ENCODE measurements around the gene PRKAB1. TPM values are rescaled to one million over a fixed set of nuclear protein-coding genes. Genes with fewer than 3 reads are reported as not detected.
"Not testable (repeated sequence)": the region's sequence is repeated elsewhere in the genome, so short reads cannot be mapped to it uniquely, and the experiment has no call there.

PRKAB1 gene, protein sequence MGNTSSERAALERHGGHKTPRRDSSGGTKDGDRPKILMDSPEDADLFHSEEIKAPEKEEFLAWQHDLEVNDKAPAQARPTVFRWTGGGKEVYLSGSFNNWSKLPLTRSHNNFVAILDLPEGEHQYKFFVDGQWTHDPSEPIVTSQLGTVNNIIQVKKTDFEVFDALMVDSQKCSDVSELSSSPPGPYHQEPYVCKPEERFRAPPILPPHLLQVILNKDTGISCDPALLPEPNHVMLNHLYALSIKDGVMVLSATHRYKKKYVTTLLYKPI
- 10 to 100 TPM; 12.6 to 24.0 (median 15.2) TPM for total RNA-seq

DNA sequence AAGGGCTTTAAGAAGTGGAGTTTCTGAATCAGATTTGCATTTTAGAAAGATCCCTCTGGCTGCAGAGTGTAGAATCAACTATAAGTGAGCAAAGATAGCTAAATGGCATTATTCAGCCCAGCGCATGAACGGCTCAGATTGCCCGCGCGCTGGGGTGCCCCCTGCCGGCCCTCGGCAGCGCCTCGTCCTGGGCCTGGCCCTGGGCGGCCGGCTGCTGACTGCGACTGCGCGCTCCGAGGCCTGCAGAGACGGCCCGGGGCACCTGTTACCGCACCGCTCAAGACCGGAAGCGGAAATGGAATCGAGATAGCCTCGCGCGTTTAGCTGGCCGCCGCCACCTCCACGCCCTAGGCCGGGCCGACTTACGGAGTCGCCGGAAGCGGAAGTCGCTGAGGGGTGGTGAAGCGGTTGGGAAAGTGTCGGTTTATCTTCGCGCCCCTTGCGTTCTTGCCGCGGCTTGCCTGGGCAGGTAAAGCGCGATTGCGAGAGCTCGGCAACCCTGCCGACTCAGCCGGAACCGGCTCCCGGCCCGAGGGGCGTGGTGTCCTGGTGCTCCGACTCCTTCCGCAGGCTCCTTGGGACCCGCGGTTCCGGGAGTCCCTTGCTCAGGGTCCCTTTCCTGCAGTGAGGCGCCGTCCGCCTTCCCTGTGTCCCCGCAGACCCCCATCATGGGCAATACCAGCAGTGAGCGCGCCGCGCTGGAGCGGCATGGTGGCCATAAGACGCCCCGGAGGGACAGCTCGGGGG is at the start of gene PRKAB1:
Gene PRKAB1 (plus strand): TSS at position 557 of the 747 bp plus-strand sequence. CDS start 112 bp downstream, at position 669.
- H3K4me3 ChIP-seq (ENCODE audit: low read depth, poor library complexity, severe bottlenecking) = peak within 1 kb of the TSS; percentile 91
- intact Hi-C loops (cut with DNase I; ENCODE audit: low total_unique reads) = no loop called here
- TF ChIP-seq, protein P1, sequence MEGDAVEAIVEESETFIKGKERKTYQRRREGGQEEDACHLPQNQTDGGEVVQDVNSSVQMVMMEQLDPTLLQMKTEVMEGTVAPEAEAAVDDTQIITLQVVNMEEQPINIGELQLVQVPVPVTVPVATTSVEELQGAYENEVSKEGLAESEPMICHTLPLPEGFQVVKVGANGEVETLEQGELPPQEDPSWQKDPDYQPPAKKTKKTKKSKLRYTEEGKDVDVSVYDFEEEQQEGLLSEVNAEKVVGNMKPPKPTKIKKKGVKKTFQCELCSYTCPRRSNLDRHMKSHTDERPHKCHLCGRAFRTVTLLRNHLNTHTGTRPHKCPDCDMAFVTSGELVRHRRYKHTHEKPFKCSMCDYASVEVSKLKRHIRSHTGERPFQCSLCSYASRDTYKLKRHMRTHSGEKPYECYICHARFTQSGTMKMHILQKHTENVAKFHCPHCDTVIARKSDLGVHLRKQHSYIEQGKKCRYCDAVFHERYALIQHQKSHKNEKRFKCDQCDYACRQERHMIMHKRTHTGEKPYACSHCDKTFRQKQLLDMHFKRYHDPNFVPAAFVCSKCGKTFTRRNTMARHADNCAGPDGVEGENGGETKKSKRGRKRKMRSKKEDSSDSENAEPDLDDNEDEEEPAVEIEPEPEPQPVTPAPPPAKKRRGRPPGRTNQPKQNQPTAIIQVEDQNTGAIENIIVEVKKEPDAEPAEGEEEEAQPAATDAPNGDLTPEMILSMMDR (IDR thresholded peaks at IDR 0.05) = peak in 1 of 3 donors; percentile 25
- TF ChIP-seq POLR2A (IDR thresholded peaks at IDR 0.05) = no peak
- WGBS, 2 donors = 0% methylated on average over 6 to 49 of the region's 69 CpGs
- DNase-seq (ENCODE audit: low spot score in 2 of 2) = peak; percentile 93 to 99

DNA sequence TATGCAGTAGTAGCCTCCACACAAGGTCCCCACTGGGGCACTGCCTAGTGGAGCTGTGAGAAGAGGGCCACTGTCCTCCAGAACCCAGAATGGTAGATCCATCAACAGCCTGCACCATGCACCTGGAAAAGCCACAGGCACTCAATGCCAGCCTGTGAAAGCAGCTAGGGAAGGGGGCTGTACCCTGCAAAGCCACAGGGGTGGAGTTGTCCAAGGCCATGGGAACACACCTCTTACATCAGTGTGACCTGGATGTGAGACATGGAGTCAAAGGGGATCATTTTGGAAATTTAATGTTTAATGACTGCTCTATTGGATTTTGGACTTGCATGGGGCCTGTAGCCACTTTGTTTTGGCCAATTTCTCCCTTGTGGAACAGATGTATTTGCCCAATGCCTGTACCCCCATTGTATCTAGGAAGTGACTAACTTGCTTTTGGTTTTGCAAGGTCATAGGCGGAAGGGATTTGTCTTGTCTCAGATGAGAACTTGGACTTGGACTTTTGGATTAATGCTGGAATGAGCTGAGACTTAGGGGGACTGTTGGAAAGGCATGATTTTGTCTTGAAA is 49.5 kb upstream of the PRKAB1 start:
- H3K4me3 ChIP-seq (ENCODE audit: low read depth, poor library complexity, severe bottlenecking); DNase-seq (ENCODE audit: low spot score in 2 of 2); intact Hi-C loops (cut with DNase I; ENCODE audit: low total_unique reads): not testable (repeated sequence)
- WGBS, 2 donors = 90 to 100% methylated on average over 1 of the region's 1 CpG

DNA sequence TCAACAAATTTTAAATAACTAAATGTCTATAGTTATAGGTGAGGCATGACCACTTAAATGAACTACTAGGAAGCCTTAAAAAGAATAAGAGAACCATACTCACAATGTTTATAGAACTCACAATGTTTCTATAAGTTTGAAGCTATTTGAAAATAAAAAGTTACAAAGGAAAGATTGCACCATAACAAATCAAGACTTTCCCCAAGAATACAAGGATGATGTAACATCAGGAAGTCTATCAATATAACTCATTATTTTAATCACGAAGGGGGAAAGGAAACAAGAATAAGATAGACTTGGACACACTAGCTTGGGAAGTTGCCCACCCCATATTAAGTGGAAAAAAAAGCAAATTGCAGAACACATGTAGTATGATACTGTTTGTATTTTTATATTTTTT is 47.4 kb upstream of the PRKAB1 start:
- TF ChIP-seq POLR2A (IDR thresholded peaks at IDR 0.05) = no peak
- TF ChIP-seq, protein P1 (IDR thresholded peaks at IDR 0.05) = no peak
- H3K4me3 ChIP-seq (ENCODE audit: low read depth, poor library complexity, severe bottlenecking) = no peak overlapping the region
- DNase-seq (ENCODE audit: low spot score in 2 of 2) = no peak
- 28 to 41% methylated on average over 1 of the region's 1 CpG for WGBS, 2 donors
- intact Hi-C loops (cut with DNase I; ENCODE audit: low total_unique reads) = no loop called here

DNA sequence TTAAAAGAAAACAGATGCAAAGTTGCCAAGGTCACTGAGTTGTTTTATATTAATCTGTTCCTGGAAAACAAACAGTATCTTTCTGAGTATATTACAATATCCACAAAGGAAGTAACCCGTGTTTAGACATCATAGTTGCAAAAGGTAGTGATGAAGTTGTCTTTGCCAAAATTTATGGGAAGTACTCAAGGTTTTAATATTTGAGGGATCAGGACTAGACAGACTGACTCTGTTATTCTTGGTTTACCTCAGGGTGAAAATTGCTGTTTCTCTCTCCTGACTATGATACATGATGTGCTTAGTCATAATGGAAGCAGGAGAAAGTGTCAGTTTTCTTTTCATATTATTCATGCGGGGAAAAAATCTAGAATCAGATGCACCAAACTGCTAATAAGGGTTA is 46.1 kb upstream of the PRKAB1 start:
- no peak for DNase-seq (ENCODE audit: low spot score in 2 of 2)
- intact Hi-C loops (cut with DNase I; ENCODE audit: low total_unique reads) = no loop called here
- H3K4me3 ChIP-seq (ENCODE audit: low read depth, poor library complexity, severe bottlenecking) = no peak overlapping the region
- TF ChIP-seq, protein P1 (IDR thresholded peaks at IDR 0.05) = no peak
- no peak for TF ChIP-seq POLR2A (IDR thresholded peaks at IDR 0.05)
- WGBS, 2 donors = 18 to 26% methylated on average over 2 of the region's 2 CpGs

DNA sequence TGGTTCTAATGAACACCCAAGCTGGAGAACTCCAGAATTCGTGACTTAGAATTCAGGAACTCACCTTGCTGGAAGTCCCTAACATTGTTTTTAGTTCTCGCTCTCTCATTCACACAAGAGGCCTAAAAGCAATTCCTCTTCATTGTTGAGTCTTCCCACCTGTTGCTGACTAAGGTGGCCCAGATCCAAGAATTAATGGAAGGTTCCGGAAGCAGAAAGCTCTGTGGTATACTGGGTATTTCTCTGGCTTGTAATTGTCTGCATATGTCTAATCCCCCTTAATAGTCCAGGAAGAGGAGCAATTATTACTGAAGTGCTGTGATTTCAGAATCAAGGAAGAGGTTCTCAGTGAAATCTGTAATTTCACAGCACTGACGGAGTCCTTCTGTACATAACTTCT is 43.0 kb upstream of the PRKAB1 start:
- no peak for DNase-seq (ENCODE audit: low spot score in 2 of 2)
- TF ChIP-seq, protein P1 (IDR thresholded peaks at IDR 0.05) = no peak
- TF ChIP-seq POLR2A (IDR thresholded peaks at IDR 0.05) = no peak
- 69 to 73% methylated on average over 4 of the region's 4 CpGs for WGBS, 2 donors
- no peak overlapping the region for H3K4me3 ChIP-seq (ENCODE audit: low read depth, poor library complexity, severe bottlenecking)
- intact Hi-C loops (cut with DNase I; ENCODE audit: low total_unique reads) = no loop called here

DNA sequence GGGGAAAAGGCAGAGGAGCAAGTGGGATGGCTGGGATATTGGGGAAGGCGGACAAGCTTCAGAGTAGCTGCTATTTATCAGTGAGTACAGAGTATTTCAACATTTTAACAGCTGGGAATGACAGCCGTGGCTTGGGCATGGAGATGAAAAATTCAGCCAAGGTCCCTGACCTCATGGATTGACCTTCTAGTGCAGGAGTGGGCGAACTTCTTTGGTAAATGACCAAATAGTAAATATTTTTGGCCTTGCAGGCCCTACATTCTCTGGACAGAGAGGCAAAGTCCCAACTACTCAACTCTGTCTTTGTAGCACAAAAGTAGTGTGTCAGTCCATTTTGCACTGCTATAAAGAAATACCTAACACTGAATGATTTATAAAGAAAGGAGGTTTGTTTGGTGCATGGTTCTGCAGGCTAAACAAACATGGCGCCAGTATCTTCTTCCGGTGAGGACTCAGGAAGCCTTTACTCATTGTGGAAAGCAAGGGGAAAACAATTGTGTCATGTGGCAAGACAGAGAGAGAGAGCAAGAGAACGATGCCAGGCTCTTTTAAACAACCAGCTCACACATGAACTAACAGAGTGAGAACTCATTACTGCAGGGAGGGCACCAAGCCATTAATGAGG is 40.8 kb upstream of the PRKAB1 start:
- TF ChIP-seq, protein P1 (IDR thresholded peaks at IDR 0.05) = no peak
- TF ChIP-seq POLR2A (IDR thresholded peaks at IDR 0.05) = no peak
- 83 to 90% methylated on average over 6 of the region's 6 CpGs for WGBS, 2 donors
- intact Hi-C loops (cut with DNase I; ENCODE audit: low total_unique reads) = no loop called here
- no peak for DNase-seq (ENCODE audit: low spot score in 2 of 2)
- no peak overlapping the region for H3K4me3 ChIP-seq (ENCODE audit: low read depth, poor library complexity, severe bottlenecking)

All from lower leg skin (tissue), 4 donors.